Measurements from ENCODE around the gene BDNF.
"Not testable (repeated sequence)": the region's sequence is repeated elsewhere in the genome, so short reads cannot be mapped to it uniquely, and the experiment has no call there.

BDNF gene

GRCh38 chr11:27665508-27666101 lies 34.6 kb downstream of the BDNF start:
- DNase-seq = not testable (repeated sequence)

DNA sequence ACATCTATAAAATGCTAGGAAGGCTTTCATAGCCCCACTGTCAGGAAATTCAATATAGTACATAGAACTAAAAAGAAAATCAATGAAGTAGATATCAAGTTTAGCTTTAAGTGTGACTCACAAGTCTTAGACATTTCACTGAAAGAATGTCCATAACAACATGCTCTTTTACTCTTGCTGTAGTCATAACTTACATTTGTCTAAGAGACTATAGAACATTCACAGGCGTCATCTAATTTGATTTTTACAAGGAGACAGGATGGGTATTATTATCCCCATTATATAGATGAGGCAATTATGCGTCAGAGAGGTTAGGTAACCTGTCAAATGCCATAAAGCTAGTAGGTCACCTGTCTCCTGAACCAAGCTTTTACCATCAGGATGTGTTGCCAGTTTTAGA lies 36.9 kb downstream of the BDNF start:
- DNase-seq = no peak

- DNase-seq = no peak
These were observed 40.1 kb downstream of the BDNF start for GRCh38 chr11:27660171-27660570.

DNA sequence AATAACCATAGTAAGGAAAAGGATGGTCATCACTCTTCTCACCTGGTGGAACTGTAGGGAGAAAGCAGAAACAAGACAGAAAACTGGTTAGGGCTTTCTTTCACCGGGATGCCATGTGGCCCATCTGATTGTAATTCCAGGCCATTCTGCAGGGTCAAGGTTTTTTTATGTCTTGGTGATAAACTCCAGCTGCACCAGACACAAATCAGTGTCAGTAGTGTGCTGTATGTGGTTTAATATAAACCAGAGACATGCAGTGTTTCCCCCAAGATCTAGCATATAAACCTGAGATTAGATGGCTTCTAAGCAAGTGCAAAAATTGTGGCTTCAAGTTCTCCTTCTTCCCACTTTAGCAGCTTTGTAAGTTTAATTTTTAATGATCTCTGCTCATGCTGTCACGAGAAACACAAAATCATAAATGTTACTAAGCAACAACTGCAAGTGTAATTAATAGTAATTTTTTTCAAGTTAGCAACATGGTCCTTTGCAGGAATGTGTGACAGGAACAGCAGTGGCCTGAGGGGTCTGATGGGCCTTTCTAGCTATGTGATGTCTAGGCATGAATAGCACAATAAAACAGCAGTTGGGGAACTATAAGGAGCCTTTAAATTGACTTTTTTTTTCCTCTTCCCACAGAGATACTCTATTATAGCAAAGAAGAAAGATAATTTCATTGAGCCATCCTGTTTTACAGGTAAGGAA lies 41.6 kb downstream of the BDNF start:
- DNase-seq = no peak

- no peak for DNase-seq
These were observed 43.3 kb downstream of the BDNF start for GRCh38 chr11:27656806-27657483.

DNA sequence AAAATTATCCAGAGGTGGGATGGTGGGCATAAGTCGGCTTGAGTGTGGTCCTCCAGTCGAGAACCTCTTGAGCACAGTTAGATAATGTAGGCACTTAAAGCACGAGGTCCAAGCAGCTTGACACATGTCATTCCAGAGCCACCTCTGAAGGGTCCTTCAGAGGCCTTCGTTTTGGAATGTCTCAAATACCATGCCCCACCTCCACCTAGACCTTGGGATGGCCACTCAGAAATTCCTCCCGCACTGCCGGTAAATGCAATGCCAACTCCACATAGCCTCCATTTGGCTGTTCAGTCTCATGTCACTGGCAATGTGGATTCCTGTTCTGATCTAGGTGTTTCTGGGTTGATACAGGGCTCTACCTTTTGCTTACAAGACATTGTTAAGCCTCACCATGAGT lies 43.9 kb downstream of the BDNF start:
- no peak for DNase-seq

- DNase-seq = no peak
These were observed 46.1 kb downstream of the BDNF start for GRCh38 chr11:27653990-27654758.

DNA sequence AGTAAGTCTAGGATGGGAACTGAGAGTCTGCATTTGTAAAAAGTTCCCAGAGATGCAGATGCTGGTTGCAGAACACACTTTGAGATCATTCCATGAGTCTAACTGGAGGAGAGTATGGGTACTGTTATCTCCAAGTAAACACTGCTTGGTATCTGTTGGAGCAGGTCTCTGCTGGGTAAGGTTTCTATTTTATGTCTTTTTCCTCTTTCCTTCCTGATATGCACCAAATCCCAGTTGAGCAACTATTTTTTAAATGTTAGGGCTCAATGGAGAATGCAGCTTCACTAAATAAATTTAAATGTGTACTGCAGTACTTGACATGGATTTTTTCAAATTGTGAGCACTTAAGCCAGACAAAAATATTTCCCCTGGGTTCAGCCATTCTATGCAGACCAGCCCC lies 48.5 kb downstream of the BDNF start:
- no peak for DNase-seq

DNA sequence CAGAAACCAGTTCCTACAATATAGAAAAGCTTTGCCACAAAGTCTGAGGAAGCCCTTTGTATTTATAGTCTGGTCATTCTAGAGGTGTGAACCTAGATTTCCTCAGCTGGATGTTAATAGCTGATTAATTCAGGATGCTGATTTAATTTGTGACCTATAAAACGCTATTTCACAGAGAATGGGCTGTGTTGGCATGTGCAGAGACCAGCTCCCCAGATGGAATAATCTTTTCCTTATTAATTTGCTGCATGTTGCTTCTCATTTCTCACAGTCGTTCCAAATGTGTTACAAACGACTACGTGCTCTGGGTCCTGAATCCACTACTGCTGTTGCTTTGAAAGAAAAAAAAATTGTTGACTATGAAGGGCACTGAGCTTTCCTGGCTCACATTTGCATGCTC lies 49.3 kb downstream of the BDNF start:
- DNase-seq = no peak

GRCh38 chr11:27649800-27650199 lies 50.5 kb downstream of the BDNF start:
- no peak for DNase-seq

DNA sequence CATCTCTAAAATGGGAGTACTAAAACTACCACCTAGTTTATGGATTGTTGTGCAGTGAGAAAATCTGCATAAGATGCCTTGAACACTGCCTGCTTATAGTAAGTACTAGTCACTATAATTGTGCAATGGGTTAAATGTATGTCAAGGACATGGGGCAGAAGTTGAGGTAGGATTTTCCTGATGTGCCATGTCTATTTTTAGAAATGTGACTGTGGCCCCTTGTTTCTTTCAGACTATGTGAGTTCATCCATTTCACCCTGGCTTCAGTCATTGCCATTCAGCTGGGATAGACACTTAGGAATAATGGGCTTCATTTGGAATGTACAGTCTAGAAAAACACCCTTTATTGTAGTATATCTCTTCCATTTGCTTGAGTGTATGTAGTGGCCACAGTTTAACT lies 51.4 kb downstream of the BDNF start:
- no peak for DNase-seq

DNA sequence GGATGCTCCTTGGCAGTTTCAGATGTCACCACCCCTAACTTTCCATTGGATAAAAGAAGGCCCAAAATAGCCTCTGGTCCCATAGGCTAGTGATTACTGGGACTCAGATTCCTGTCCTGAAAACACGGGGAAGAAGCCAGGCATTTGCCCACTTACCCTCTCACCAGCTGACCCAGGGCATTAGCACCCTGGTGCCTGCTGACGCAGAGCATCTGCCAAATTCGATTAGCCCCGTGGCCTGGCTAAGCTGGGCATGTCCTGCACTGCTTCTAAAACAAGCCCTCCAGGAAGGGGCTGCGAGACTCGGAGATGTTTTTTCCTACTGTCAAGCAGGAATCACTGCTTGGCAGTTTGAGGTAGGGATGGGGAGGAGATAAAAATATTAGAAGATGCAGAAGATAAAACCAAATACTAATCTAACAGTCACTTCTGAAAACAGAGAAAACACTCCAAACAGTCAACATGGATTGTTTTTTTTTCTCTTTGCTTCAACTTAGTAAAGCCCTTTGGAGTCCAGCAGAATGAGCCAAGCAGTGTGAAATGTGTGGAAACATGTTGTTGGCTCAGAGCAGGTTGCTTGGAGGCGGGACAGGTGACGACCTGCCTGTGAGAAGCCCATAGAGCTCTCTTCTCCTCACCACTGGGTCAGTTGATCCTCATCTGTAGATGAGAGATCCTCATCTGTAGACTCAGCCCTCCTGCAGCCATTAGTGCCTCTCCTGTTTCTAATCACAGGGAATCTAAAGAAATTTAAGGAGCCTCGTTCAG lies 54.0 kb downstream of the BDNF start:
- DNase-seq = no peak

GRCh38 chr11:27642954-27643353 lies 57.3 kb downstream of the BDNF start:
- no peak for DNase-seq

DNA sequence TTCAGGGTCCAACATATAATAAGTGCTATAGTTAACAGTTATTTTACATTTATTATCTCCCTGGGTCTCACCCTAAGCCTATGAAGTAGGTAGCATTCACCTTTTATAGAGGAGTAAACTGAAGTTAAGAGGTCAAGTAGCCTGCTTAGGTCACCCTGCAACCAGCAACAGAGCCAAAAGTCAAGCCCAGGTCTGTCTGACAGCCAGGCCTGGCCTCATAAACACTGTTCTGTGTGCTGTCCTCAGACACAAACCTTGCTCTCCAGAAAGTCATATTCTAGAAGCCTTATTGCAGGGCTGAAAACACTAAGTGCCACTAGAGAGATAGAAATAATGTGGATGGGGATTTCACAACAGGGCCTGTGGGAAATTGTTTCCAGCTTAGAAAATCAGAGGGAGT lies 59.3 kb downstream of the BDNF start:
- DNase-seq = no peak

- no peak for DNase-seq
These were observed 64.7 kb downstream of the BDNF start for GRCh38 chr11:27635567-27636037.

- not testable (repeated sequence) for DNase-seq
These were observed 65.5 kb downstream of the BDNF start for GRCh38 chr11:27634776-27635175.

DNA sequence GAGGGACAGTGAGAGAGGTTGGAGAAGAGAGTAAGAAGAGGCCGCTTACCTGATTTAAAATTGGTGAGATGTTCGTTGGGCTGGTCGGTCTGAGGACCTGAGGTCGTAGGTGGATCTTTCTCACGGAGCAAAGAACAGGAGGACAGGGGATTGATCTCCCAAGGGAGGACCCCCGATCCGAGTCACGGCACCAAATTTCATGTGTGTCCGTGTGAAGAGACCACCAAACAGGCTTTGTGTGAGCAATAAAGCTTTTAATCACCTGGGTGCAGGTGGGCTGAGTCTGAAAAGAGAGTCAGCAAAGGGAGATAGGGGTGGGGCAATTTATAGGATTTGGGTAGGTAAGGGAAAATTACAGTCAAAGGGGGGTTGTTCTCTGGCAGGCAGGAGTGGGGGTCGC lies 66.0 kb downstream of the BDNF start:
- not testable (repeated sequence) for DNase-seq

GRCh38 chr11:27629023-27629422 lies 71.2 kb downstream of the BDNF start:
- not testable (repeated sequence) for DNase-seq

GRCh38 chr11:27627979-27628378 lies 72.3 kb downstream of the BDNF start:
- DNase-seq = no peak

DNA sequence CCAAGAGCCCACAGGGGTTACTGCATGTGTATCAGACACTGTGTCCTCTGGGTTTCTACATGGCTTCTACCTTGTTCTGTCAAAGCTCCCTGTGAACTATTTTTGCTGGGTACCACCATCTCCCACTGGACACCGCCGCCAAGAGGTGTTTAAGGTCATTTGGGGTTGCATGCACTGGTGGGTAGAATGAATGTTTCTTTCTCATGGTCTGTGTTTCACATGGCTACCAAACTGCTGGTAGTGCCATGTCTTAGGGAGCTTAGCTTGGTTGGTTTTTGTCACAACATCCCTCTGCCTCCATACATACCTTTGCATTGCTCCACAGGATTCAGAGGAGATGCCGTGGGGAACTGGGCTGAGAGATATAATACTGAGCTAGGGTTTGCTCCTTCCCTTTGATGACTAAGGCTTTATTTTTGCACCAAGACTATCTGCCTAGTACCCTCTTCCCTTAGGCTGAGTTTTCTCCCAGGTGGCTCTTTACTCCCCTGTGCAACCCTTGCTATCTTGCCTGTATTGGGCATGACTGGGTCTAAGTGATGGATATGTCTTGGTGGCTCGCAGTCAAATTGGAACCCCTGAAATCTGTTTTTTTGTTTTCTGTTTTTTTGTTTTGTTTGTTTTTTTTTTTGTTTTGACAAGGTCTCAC lies 73.2 kb downstream of the BDNF start:
- DNase-seq = no peak

- DNase-seq = no peak
These were observed 73.9 kb downstream of the BDNF start for GRCh38 chr11:27626269-27626937.
